Body of pancreas (tissue), 4 donors: Measurements from ENCODE around the gene PLK1. TPM values are rescaled to one million over a fixed set of nuclear protein-coding genes. Genes with fewer than 3 reads are reported as not detected.

Experiments used
- ATAC-seq: fragments of 150-250 bp; one replicate; pipeline ENCODE4 v1.9.1; 2016
- DNase-seq, 4 donors: peaks; one replicate each; pipeline ENCODE4 v3.0.0-alpha.2; 2019
- H3K27ac ChIP-seq, 4 donors: fragments of 200-600 bp; sonication (generic); 1 replicate in 3 of 4; 2 replicates in 1 of 4; pipeline versions ENCODE4 v1.5.1 to v1.6.1; 2016 to 2019; ENCODE audit warnings: mild to moderate bottlenecking in 1 of 4, mixed read lengths in 1 of 4, moderate library complexity in 1 of 4
- H3K27me3 ChIP-seq, 2 donors: fragments of 200-600 bp; sonication (generic); one replicate each; pipeline ENCODE4 v1.6.0; 2016; ENCODE audit warnings: mild to moderate bottlenecking in 1 of 2
- H3K36me3 ChIP-seq, 2 donors: fragments of 200-600 bp; sonication (generic); replicated peaks in 1 of 2; 2 replicates each; pipeline ENCODE4 v1.5.1; 2016; ENCODE audit warnings: low read depth in 2 of 2; ENCODE audit not compliant: insufficient read depth in 1 of 2
- H3K4me1 ChIP-seq: fragments of 200-600 bp; sonication (generic); one replicate; pipeline ENCODE4 v1.6.0; 2016
- H3K4me3 ChIP-seq, 2 donors: fragments of 200-600 bp; sonication (generic); 1 replicate in 1 of 2; 2 replicates in 1 of 2; pipeline ENCODE4 v1.5.1; 2016 to 2019
- H3K9me3 ChIP-seq, 3 donors: fragments of 200-600 bp; sonication (generic); 1 replicate in 2 of 3; 2 replicates in 1 of 3; pipeline ENCODE4 v1.5.1; 2016
- CTCF ChIP-seq, 7 experiments: fragments of 450-650 bp in 4 of 7; fragments of 200-600 bp in 3 of 7; sonication (generic) in 3 of 7; IDR thresholded peaks; one replicate each; pipeline ENCODE4 v1.5.1; 2016 to 2019; ENCODE audit warnings: antibody characterized with exemption in 7 of 7
- POLR2A ChIP-seq, 3 donors: fragments of 450-650 bp; IDR thresholded peaks; one replicate each; pipeline ENCODE4 v1.6.1; 2016; ENCODE audit warnings: antibody characterized with exemption in 3 of 3, mild to moderate bottlenecking in 2 of 3
- WGBS, 2 donors: methylation state at CpG; one replicate each; pipeline ENCODE4 v1.1.5; 2017; 5-methylcytosine and 5-hydroxymethylcytosine counted together
- intact Hi-C: fragments of 100-400 bp; cut with DNase I; formaldehyde crosslinking; loops from one replicate; pipeline ENCODE4 v1.15.1; 2023
- total RNA-seq, 2 donors: library from RNA; depleted of rRNA; stranded (reverse); fragments of >200 nt; gene quantifications; one replicate each; pipeline ENCODE4 v1.1.0, GENCODE V29; 2016

PLK1 gene
- total RNA-seq, 2 donors from 2014 or later: 0.52 to 2.3 TPM

- H3K9me3 ChIP-seq: no peaks in the 10 kb centered on the region
- intact Hi-C loops: no loop called here
- ATAC-seq: no peak
Observed at GRCh38 chr16:23687034-23687808, 8.5 kb downstream of the PLK1 start.

GRCh38 chr16:23689442-23690187 is 10.9 kb downstream of the PLK1 start:
- DNase-seq (no peak), ATAC-seq (no peak)
- TF ChIP-seq CTCF (IDR thresholded peaks at IDR 0.05): no peak
- no peak for TF ChIP-seq POLR2A (IDR thresholded peaks at IDR 0.05)
- WGBS, 2 donors: 94 to 98% methylated on average over 22 to 36 of the region's 36 CpGs
- Histone ChIP-seq H3K4me3 (no peak overlapping the region), H3K9me3 (no peaks in the 10 kb centered on the region), H3K27me3 (no peaks in the 10 kb centered on the region), H3K36me3 (peaks cover 8 to 11% of the 10 kb centered on the region in 2 donors), H3K27ac (no peak overlapping the region), H3K4me1 (no peaks in the 10 kb centered on the region)
- intact Hi-C loops: no loop called here

More at GRCh38 chr16:23687034-23687808, 8.5 kb downstream of the PLK1 start:
- no peak overlapping the region for H3K4me3 ChIP-seq
- peaks cover 8 to 11% of the 10 kb centered on the region in 2 donors for H3K36me3 ChIP-seq
- 93 to 94% methylated on average over 12 to 16 of the region's 16 CpGs for WGBS, 2 donors
- H3K27ac ChIP-seq: no peak overlapping the region
- no peaks in the 10 kb centered on the region for H3K4me1 ChIP-seq
- TF ChIP-seq POLR2A (IDR thresholded peaks at IDR 0.05) (no peak), CTCF (IDR thresholded peaks at IDR 0.05) (no peak)
- DNase-seq: no peak
- no peaks in the 10 kb centered on the region for H3K27me3 ChIP-seq

GRCh38 chr16:23690771-23691482 is 12.2 kb downstream of the PLK1 start:
- Histone ChIP-seq H3K36me3 (peaks cover 8 to 11% of the 10 kb centered on the region in 2 donors), H3K27ac (no peak overlapping the region), H3K4me1 (no peaks in the 10 kb centered on the region), H3K27me3 (no peaks in the 10 kb centered on the region), H3K4me3 (no peak overlapping the region), H3K9me3 (no peaks in the 10 kb centered on the region)
- no peak for ATAC-seq
- TF ChIP-seq CTCF (IDR thresholded peaks at IDR 0.05) (no peak), POLR2A (IDR thresholded peaks at IDR 0.05) (no peak)
- 94 to 95% methylated on average over 18 to 24 of the region's 25 CpGs for WGBS, 2 donors
- DNase-seq: no peak
- intact Hi-C loops: no loop called here

GRCh38 chr16:23691483-23692189 is 12.9 kb downstream of the PLK1 start:
- TF ChIP-seq POLR2A (IDR thresholded peaks at IDR 0.05): no peak
- no peak for TF ChIP-seq CTCF (IDR thresholded peaks at IDR 0.05)
- intact Hi-C loops: no loop called here
- DNase-seq: no peak
- Histone ChIP-seq H3K4me1 (no peaks in the 10 kb centered on the region), H3K27ac (no peak overlapping the region), H3K4me3 (no peak overlapping the region), H3K27me3 (no peaks in the 10 kb centered on the region), H3K36me3 (peaks cover 8 to 11% of the 10 kb centered on the region in 2 donors), H3K9me3 (no peaks in the 10 kb centered on the region)
- no peak for ATAC-seq
- WGBS, 2 donors: 89 to 93% methylated on average over 8 to 10 of the region's 10 CpGs
